ENCODE data around the gene CYRIA.

The CYRIA gene

GRCh38 chr2:16625201-16625729, 40.4 kb downstream of the CYRIA start:
- TF ChIP-seq, protein P1, sequence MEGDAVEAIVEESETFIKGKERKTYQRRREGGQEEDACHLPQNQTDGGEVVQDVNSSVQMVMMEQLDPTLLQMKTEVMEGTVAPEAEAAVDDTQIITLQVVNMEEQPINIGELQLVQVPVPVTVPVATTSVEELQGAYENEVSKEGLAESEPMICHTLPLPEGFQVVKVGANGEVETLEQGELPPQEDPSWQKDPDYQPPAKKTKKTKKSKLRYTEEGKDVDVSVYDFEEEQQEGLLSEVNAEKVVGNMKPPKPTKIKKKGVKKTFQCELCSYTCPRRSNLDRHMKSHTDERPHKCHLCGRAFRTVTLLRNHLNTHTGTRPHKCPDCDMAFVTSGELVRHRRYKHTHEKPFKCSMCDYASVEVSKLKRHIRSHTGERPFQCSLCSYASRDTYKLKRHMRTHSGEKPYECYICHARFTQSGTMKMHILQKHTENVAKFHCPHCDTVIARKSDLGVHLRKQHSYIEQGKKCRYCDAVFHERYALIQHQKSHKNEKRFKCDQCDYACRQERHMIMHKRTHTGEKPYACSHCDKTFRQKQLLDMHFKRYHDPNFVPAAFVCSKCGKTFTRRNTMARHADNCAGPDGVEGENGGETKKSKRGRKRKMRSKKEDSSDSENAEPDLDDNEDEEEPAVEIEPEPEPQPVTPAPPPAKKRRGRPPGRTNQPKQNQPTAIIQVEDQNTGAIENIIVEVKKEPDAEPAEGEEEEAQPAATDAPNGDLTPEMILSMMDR (IDR thresholded peaks at IDR 0.05; ENCODE audit: borderline replicate concordance, insufficient read depth, low read depth, low read length) = no peak
- H3K4me3 ChIP-seq (ENCODE audit: low read depth, low read length) = no peak overlapping the region

DNA sequence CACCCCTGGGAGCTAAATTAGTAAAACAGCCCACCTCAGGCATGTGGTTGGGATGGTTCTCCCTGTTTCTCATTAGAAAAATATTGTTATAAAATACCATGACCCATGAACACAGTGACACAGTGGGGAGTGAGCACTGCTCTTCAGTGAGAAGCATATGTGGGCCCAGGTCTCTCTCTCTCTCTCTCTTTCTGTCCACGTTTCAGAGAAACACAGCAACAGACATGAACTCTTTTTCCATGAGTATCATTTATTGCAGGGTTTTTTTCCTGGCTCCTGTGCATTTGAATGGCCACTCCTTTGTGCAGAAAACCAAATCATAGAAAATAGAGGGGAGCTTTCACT, 41.2 kb downstream of the CYRIA start:
- TF ChIP-seq, protein P1 (IDR thresholded peaks at IDR 0.05; ENCODE audit: borderline replicate concordance, insufficient read depth, low read depth, low read length) = no peak
- no peak overlapping the region for H3K4me3 ChIP-seq (ENCODE audit: low read depth, low read length)

GRCh38 chr2:16623564-16624435, 41.8 kb downstream of the CYRIA start:
- H3K4me3 ChIP-seq (ENCODE audit: low read depth, low read length) = no peak overlapping the region
- TF ChIP-seq, protein P1 (IDR thresholded peaks at IDR 0.05; ENCODE audit: borderline replicate concordance, insufficient read depth, low read depth, low read length) = no peak

DNA sequence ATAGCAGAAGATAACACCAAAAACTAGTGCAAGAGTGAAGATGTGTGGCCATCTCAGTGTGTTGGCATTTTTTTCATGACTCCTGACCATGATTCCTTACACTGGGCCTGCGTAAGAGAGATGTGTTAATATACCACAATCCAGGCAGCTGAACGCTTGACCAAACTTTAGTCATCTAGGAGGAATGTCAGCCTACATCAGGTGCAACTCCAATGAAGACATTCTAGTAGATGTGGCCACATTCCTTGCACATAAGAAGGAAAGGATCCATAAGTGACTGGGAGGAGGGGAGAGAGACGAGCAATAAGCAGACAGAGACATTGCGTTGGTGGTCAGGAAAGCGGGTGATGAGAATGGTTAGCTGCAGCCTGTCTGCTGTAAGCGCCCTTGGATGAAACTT, 42.6 kb downstream of the CYRIA start:
- TF ChIP-seq, protein P1 (IDR thresholded peaks at IDR 0.05; ENCODE audit: borderline replicate concordance, insufficient read depth, low read depth, low read length) = no peak
- H3K4me3 ChIP-seq (ENCODE audit: low read depth, low read length) = no peak overlapping the region

DNA sequence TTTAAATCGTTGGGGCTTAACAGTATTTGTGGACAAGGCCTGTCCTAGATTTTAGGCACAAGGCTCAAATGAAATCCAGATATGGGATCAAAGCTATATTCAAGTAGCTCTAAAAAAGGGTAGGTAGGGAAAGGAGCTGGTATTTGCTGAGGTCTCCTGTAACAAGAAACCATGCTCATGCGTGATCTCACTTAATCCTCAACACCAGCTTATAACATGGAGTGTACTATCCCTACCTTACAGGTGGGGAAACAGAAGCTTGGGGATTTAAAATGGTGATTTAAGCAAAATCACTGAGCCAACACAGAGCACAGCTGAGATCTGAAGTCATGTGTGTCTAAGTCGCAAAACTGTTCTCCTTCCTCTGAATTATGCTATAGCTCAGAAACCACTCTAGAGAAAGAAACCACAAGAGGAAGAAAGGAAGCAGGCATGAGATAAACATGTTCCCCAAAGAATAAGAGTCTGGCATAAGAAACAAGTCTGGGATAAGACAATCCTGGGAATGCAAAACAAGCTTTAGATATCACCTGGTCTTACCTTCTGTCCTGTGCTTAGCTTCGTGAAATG, 43.1 kb downstream of the CYRIA start:
- TF ChIP-seq, protein P1 (IDR thresholded peaks at IDR 0.05; ENCODE audit: borderline replicate concordance, insufficient read depth, low read depth, low read length) = no peak
- no peak overlapping the region for H3K4me3 ChIP-seq (ENCODE audit: low read depth, low read length)

GRCh38 chr2:16621316-16621715, 44.3 kb downstream of the CYRIA start:
- TF ChIP-seq, protein P1 (IDR thresholded peaks at IDR 0.05; ENCODE audit: borderline replicate concordance, insufficient read depth, low read depth, low read length) = no peak
- no peak overlapping the region for H3K4me3 ChIP-seq (ENCODE audit: low read depth, low read length)

- TF ChIP-seq, protein P1 (IDR thresholded peaks at IDR 0.05; ENCODE audit: borderline replicate concordance, insufficient read depth, low read depth, low read length) = no peak
- H3K4me3 ChIP-seq (ENCODE audit: low read depth, low read length) = no peak overlapping the region
Measured at GRCh38 chr2:16620590-16620989, 45.0 kb downstream of the CYRIA start.
